GM23248 (cell line): ENCODE measurements around the gene FERMT2. TPM values are rescaled to one million over a fixed set of nuclear protein-coding genes. Genes with fewer than 3 reads are reported as not detected.

Experiments used
- DNase-seq: peaks from one replicate; pipeline ENCODE4 v3.0.0-alpha.2; 2015
- H2AFZ ChIP-seq: fragments of 200-600 bp; sonication (generic); 2 replicates; pipeline ENCODE4 v1.6.1; 2016; ENCODE audit warnings: antibody characterized with exemption
- H3F3A ChIP-seq: fragments of 200-600 bp; sonication (generic); 2 replicates; pipeline ENCODE4 v1.6.1; 2016; ENCODE audit warnings: mild to moderate bottlenecking, antibody characterized with exemption, mixed run types; ENCODE audit not compliant: insufficient read depth
- H3K27ac ChIP-seq: fragments of 200-600 bp; sonication (generic); 2 replicates; pipeline ENCODE4 v1.5.1; 2016; ENCODE audit warnings: mild to moderate bottlenecking
- H3K27me3 ChIP-seq: fragments of 200-600 bp; sonication (generic); replicated peaks from 2 replicates; pipeline ENCODE4 v1.6.1; 2016; ENCODE audit warnings: mild to moderate bottlenecking; ENCODE audit not compliant: insufficient read depth
- H3K36me3 ChIP-seq: fragments of 200-600 bp; sonication (generic); 2 replicates; pipeline ENCODE4 v1.6.1; 2016; ENCODE audit warnings: low read depth, mild to moderate bottlenecking
- H3K4me1 ChIP-seq: fragments of 200-600 bp; sonication (generic); 2 replicates; pipeline ENCODE4 v1.6.1; 2016; ENCODE audit warnings: mild to moderate bottlenecking; ENCODE audit not compliant: insufficient read depth
- H3K4me2 ChIP-seq: fragments of 200-600 bp; sonication (generic); one replicate; pipeline ENCODE4 v1.6.1; 2016; ENCODE audit warnings: mild to moderate bottlenecking; ENCODE audit not compliant: unreplicated experiment
- H3K4me3 ChIP-seq: fragments of 200-600 bp; sonication (generic); 2 replicates; pipeline ENCODE4 v1.5.1; 2016; ENCODE audit warnings: mild to moderate bottlenecking
- H3K79me2 ChIP-seq: fragments of 200-600 bp; sonication (generic); 2 replicates; pipeline ENCODE4 v1.6.1; 2016; ENCODE audit warnings: mild to moderate bottlenecking; ENCODE audit not compliant: insufficient read depth
- H3K9ac ChIP-seq: fragments of 200-600 bp; sonication (generic); 2 replicates; pipeline ENCODE4 v1.6.1; 2016; ENCODE audit warnings: mild to moderate bottlenecking
- H3K9me2 ChIP-seq: fragments of 200-600 bp; sonication (generic); 2 replicates; pipeline ENCODE4 v1.6.1; 2016; ENCODE audit warnings: mixed run types, mild to moderate bottlenecking, moderate library complexity; ENCODE audit not compliant: insufficient read depth
- H3K9me3 ChIP-seq: fragments of 200-600 bp; sonication (generic); one replicate; pipeline ENCODE4 v1.6.1; 2017; ENCODE audit warnings: low read depth
- H4K20me1 ChIP-seq: fragments of 200-600 bp; sonication (generic); 2 replicates; pipeline ENCODE4 v1.6.0; 2016; ENCODE audit not compliant: insufficient read depth
- EZH2 ChIP-seq: fragments of 200-600 bp; sonication (generic); IDR thresholded peaks from 2 replicates; pipeline ENCODE4 v1.6.1; 2018; ENCODE audit warnings: antibody characterized with exemption, mild to moderate bottlenecking; ENCODE audit not compliant: insufficient read depth, poor library complexity, severe bottlenecking
- EZH2phosphoT487 ChIP-seq: fragments of 200-600 bp; sonication (generic); IDR thresholded peaks from 2 replicates; pipeline ENCODE4 v1.6.1; 2018; ENCODE audit warnings: antibody characterized with exemption, moderate library complexity, mild to moderate bottlenecking, low read depth; ENCODE audit not compliant: insufficient read depth
- WGBS, 2 experiments: methylation state at CpG; one replicate each; pipeline ENCODE4 v1.1.6; 2015 to 2017; ENCODE audit warnings: low lambda C conversion rate in 2 of 2, low coverage in 1 of 2; ENCODE audit errors: missing lambda C conversion rate in 2 of 2; 5-methylcytosine and 5-hydroxymethylcytosine counted together
- in situ Hi-C: fragments of 300-500 bp; cut with MboI; formaldehyde crosslinking; loops from 2 replicates; pipeline ENCODE4 v1.15.0; 2020
- polyA plus RNA-seq: library from polyadenylated mRNA; unstranded; fragments of >200 nt; fragmentation: Nextera tagmentation; extraction: Ambion mirVana; gene quantifications from 2 replicates; pipeline ENCODE4 v1.2.1, GENCODE V29; 2016
- total RNA-seq: library from RNA; depleted of rRNA; stranded (reverse); fragments of >200 nt; shearing (Covaris generic); gene quantifications from 2 replicates; pipeline ENCODE4 v1.2.3, GENCODE V29; 2014

FERMT2 gene
- total and polyA plus RNA-seq, 2 experiments from 2014 or later: 124 to 217 TPM

- H3K27me3 ChIP-seq: no peaks in the 10 kb centered on the region
- peak overlapping the region; percentile 56 for H3K9ac ChIP-seq
- TF ChIP-seq EZH2 (no peak), EZH2phosphoT487 (no peak)
- H3K9me3 ChIP-seq: no peaks in the 10 kb centered on the region
- in situ Hi-C loops: no loop called here
- no peaks in the 10 kb centered on the region for H3K9me2 ChIP-seq
- H3F3A ChIP-seq: peaks cover 87% of the 10 kb centered on the region
- peak overlapping the region; percentile 55 for H3K4me3 ChIP-seq
- H3K27ac ChIP-seq: peak overlapping the region; percentile 80
- H3K79me2 ChIP-seq: peaks cover 86% of the 10 kb centered on the region
- 13 to 16% methylated on average over 4 of the region's 4 CpGs for WGBS, 2 experiments
- H3K36me3 ChIP-seq: peaks cover 75% of the 10 kb centered on the region
- H3K4me1 ChIP-seq: peaks cover 27% of the 10 kb centered on the region
- peak; percentile 89 for DNase-seq
- H3K4me2 ChIP-seq: peak overlapping the region; percentile 82
- 0 out of 2 replicates have a peak overlapping the region, but pooled peaks have one; percentile 0 for H2AFZ ChIP-seq
- no peaks in the 10 kb centered on the region for H4K20me1 ChIP-seq
Measured at GRCh38 chr14:52862632-52863333, 88.1 kb downstream of the FERMT2 start.

- peaks cover 80% of the 10 kb centered on the region for H3K36me3 ChIP-seq
- H3K9me3 ChIP-seq: no peaks in the 10 kb centered on the region
- H3K9ac ChIP-seq: no peak overlapping the region
- peaks cover 86% of the 10 kb centered on the region for H3F3A ChIP-seq
- peaks cover 22% of the 10 kb centered on the region for H3K4me1 ChIP-seq
- H3K27me3 ChIP-seq: no peaks in the 10 kb centered on the region
- no peaks in the 10 kb centered on the region for H3K9me2 ChIP-seq
- no peak for DNase-seq
- no peak overlapping the region for H3K4me3 ChIP-seq
- WGBS, 2 experiments: 91 to 100% methylated on average over 2 of the region's 2 CpGs
- no peak for TF ChIP-seq EZH2
- H3K27ac ChIP-seq: no peak overlapping the region
- H3K4me2 ChIP-seq: no peak overlapping the region
- H2AFZ ChIP-seq: no peak overlapping the region
- H4K20me1 ChIP-seq: no peaks in the 10 kb centered on the region
- in situ Hi-C loops: no loop called here
- peaks cover 82% of the 10 kb centered on the region for H3K79me2 ChIP-seq
Measured at GRCh38 chr14:52861403-52861802, 89.4 kb downstream of the FERMT2 start.

GRCh38 chr14:52860910-52861309 lies 89.9 kb downstream of the FERMT2 start:
- DNase-seq: no peak
- H3K4me2 ChIP-seq: no peak overlapping the region
- H3K27me3 ChIP-seq: no peaks in the 10 kb centered on the region
- H3K79me2 ChIP-seq: peaks cover 82% of the 10 kb centered on the region
- no peak overlapping the region for H3K9ac ChIP-seq
- H3K9me2 ChIP-seq: no peaks in the 10 kb centered on the region
- no peaks in the 10 kb centered on the region for H4K20me1 ChIP-seq
- TF ChIP-seq EZH2: no peak
- TF ChIP-seq EZH2phosphoT487: no peak
- peaks cover 79% of the 10 kb centered on the region for H3K36me3 ChIP-seq
- H3K27ac ChIP-seq: no peak overlapping the region
- H3K9me3 ChIP-seq: no peaks in the 10 kb centered on the region
- peaks cover 22% of the 10 kb centered on the region for H3K4me1 ChIP-seq
- 98 to 99% methylated on average over 3 of the region's 3 CpGs for WGBS, 2 experiments
- H3K4me3 ChIP-seq: no peak overlapping the region
- in situ Hi-C loops: no loop called here
- peaks cover 84% of the 10 kb centered on the region for H3F3A ChIP-seq
- H2AFZ ChIP-seq: no peak overlapping the region

GRCh38 chr14:52860209-52860608 lies 90.6 kb downstream of the FERMT2 start:
- 94 to 100% methylated on average over 3 of the region's 3 CpGs for WGBS, 2 experiments
- H3K36me3 ChIP-seq: peaks cover 79% of the 10 kb centered on the region
- H3F3A ChIP-seq: peaks cover 79% of the 10 kb centered on the region
- no peaks in the 10 kb centered on the region for H3K9me3 ChIP-seq
- DNase-seq: no peak
- peaks cover 80% of the 10 kb centered on the region for H3K79me2 ChIP-seq
- no peak for TF ChIP-seq EZH2
- no peak for TF ChIP-seq EZH2phosphoT487
- no peaks in the 10 kb centered on the region for H3K9me2 ChIP-seq
- no peak overlapping the region for H3K4me3 ChIP-seq
- no peaks in the 10 kb centered on the region for H3K27me3 ChIP-seq
- peaks cover 22% of the 10 kb centered on the region for H3K4me1 ChIP-seq
- H3K9ac ChIP-seq: no peak overlapping the region
- H4K20me1 ChIP-seq: no peaks in the 10 kb centered on the region
- H3K4me2 ChIP-seq: no peak overlapping the region
- in situ Hi-C loops: no loop called here
- no peak overlapping the region for H2AFZ ChIP-seq
- no peak overlapping the region for H3K27ac ChIP-seq

GRCh38 chr14:52856139-52856538 lies 94.7 kb downstream of the FERMT2 start:
- Histone ChIP-seq H3K9ac (no peak overlapping the region), H3K27ac (no peak overlapping the region), H3F3A (peaks cover 79% of the 10 kb centered on the region), H2AFZ (no peak overlapping the region), H3K4me3 (no peak overlapping the region), H3K9me3 (no peaks in the 10 kb centered on the region), H3K79me2 (peaks cover 53% of the 10 kb centered on the region), H3K36me3 (peaks cover 54% of the 10 kb centered on the region), H3K4me1 (no peaks in the 10 kb centered on the region), H3K9me2 (no peaks in the 10 kb centered on the region), H3K27me3 (no peaks in the 10 kb centered on the region), H3K4me2 (no peak overlapping the region), H4K20me1 (no peaks in the 10 kb centered on the region)
- in situ Hi-C loops: no loop called here
- 96 to 97% methylated on average over 4 of the region's 4 CpGs for WGBS, 2 experiments
- TF ChIP-seq EZH2phosphoT487: no peak
- no peak for TF ChIP-seq EZH2
- no peak for DNase-seq
